ENCODE results near the gene PPP1R7.
"Not testable (repeated sequence)": the region's sequence is repeated elsewhere in the genome, so short reads cannot be mapped to it uniquely, and the experiment has no call there.

Gene PPP1R7, protein sequence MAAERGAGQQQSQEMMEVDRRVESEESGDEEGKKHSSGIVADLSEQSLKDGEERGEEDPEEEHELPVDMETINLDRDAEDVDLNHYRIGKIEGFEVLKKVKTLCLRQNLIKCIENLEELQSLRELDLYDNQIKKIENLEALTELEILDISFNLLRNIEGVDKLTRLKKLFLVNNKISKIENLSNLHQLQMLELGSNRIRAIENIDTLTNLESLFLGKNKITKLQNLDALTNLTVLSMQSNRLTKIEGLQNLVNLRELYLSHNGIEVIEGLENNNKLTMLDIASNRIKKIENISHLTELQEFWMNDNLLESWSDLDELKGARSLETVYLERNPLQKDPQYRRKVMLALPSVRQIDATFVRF

GRCh38 chr2:241149925-241150659, at the start of gene PPP1R7:
Gene PPP1R7 (plus strand): TSS chr2:241150467. CDS start chr2:241150496, 29 bp downstream.
- FAIRE-seq = peak; percentile 97

GRCh38 chr2:241102239-241102803, 47.9 kb upstream of the PPP1R7 start, which contains the start of gene MTERF4:
Gene MTERF4 (minus strand): TSS chr2:241102287. CDS start chr2:241102273, 14 bp downstream.
- FAIRE-seq = no peak

DNA sequence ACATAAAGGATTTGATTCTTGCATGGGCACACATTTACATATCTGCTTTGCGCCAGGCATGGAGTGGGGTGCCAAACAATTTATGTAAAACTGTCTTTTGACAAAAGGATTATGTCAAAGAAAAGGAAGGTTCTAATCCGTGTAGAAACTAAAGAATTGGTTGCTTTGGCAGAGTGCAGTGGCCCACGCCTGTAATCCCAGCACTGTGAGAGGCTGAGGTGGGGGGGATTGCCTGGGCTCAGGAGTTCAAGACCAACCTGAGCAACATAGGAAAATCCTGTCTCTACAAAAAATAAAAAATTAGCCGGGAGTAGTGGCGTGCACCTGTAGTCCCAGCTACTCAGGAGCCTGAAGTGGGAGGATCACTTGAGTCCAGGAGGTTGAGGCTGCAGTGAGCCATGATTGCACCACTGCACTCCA, 47.1 kb upstream of the PPP1R7 start:
- FAIRE-seq = no peak

DNA sequence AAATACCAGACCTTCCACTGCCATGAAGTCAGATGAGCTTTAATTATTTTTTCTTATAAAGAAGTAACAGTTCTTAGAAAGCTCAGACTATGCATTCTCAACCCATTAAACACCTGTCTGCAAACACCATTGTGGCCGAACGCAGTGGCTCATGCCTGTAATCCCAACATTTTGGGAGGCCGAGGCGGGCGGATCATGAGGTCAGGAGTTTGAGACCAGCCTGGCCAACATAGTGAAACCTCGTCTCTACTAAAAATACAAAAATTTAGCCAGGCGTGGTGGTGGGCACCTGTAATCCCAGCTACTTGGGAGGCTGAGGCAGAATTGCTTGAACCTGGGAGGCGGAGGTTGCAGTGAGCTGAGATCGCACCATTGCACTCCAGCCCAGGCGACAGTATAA, 45.7 kb upstream of the PPP1R7 start:
- FAIRE-seq = not testable (repeated sequence)

- FAIRE-seq = no peak
These were observed 44.6 kb upstream of the PPP1R7 start for GRCh38 chr2:241105641-241106040.

GRCh38 chr2:241107031-241107783, 43.1 kb upstream of the PPP1R7 start:
- FAIRE-seq = no peak

GRCh38 chr2:241108271-241109209, 41.7 kb upstream of the PPP1R7 start:
- no peak for FAIRE-seq

- FAIRE-seq = no peak
These were observed 40.8 kb upstream of the PPP1R7 start for GRCh38 chr2:241109210-241110088.

GRCh38 chr2:241110089-241110606, 40.1 kb upstream of the PPP1R7 start:
- FAIRE-seq = no peak

- FAIRE-seq = no peak
These were observed 39.4 kb upstream of the PPP1R7 start for GRCh38 chr2:241110607-241111439.

- FAIRE-seq = no peak
These were observed 38.8 kb upstream of the PPP1R7 start for GRCh38 chr2:241111440-241111805.

DNA sequence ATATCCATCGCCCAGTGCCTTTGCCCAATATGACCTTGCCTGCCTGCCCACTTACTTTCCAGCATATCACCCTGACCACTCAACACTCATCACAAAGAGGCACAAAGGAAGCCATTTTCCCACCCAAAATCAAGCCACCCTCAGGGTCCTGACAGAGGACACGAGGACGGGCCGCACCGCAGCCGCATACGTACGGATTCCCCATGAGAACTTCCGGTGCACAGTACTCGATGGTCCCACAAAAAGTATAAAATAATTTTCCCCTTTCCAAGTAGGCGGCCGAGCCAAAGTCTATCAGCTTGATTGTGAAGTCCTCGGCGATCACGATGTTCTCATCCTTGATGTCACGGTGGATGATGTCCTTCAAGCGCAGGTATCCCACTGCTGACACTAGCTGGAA, 38.2 kb upstream of the PPP1R7 start:
- FAIRE-seq = no peak

- no peak for FAIRE-seq
These were observed 37.7 kb upstream of the PPP1R7 start for GRCh38 chr2:241112592-241112991.

DNA sequence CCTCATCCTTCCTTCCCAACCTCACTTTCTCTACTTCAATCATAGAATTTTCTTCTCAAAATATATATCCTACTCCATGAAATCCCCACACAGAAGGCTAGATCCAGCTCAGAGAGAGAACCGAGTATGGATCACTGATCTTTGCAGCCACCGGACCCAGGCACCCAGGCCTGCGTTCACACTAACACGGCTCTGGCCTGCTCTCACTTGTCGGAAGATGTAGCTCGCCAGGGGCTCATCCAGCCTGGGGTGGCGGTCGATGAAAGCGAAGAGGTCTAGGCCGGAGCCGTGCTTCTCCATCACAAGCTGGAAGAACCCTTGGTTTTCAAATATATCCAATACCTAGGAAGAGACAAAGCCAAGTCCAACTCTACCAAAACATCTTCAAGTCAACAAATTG, 35.4 kb upstream of the PPP1R7 start:
- FAIRE-seq = no peak

DNA sequence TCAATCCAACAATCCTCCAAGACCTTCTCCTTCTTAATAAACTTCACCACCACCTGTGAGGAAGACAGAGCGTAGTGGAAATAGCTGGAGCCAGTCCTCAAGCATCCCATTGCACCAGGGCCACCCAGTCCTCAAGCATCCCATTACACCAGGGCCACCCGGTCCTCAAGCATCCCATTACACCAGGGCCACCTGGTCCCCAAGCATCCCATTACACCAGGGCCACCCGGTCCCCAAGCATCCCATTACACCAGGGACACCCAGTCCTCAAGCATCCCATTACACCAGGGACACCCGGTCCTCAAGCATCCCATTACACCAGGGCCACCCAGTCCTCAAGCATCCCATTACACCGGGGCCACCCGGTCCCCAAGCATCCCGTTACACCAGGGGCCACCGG, 34.9 kb upstream of the PPP1R7 start:
- FAIRE-seq = no peak

GRCh38 chr2:241116606-241117560, 33.4 kb upstream of the PPP1R7 start:
- no peak for FAIRE-seq

- no peak for FAIRE-seq
These were observed 31.3 kb upstream of the PPP1R7 start for GRCh38 chr2:241118737-241119505.

DNA sequence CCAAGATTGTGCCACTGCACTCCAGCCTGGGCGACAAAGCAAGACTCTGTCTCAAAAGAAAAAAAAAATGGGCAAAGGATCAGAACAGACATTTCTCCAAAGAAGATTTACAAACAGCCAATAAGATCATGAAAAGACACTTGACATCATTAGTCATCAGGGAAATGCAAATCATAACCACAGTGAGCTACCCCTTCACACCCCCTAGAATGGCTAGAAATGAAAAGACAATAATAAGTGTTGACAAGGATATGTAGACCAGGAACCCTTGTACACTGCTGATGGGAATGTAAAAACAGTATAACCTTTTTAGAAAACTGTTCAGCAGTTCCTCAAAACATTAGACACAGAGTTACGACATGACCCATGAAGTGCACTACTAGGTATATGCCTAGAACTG, 29.8 kb upstream of the PPP1R7 start:
- no peak for FAIRE-seq

Measured in G401.6 (cell line).